22Rv1 (cell line): Measurements from ENCODE around the gene EIF4A2.

Experiments
- ZFX ChIP-seq: fragments of 450-650 bp; IDR thresholded peaks from 2 replicates; pipeline ENCODE4 v1.6.1; 2017; ENCODE audit warnings: antibody characterized with exemption, borderline replicate concordance
- TF ChIP-seq, protein P1 (sequence below): fragments of 450-650 bp; IDR thresholded peaks from 2 replicates; pipeline ENCODE4 v1.5.1; 2017; ENCODE audit warnings: mild to moderate bottlenecking

DNA sequence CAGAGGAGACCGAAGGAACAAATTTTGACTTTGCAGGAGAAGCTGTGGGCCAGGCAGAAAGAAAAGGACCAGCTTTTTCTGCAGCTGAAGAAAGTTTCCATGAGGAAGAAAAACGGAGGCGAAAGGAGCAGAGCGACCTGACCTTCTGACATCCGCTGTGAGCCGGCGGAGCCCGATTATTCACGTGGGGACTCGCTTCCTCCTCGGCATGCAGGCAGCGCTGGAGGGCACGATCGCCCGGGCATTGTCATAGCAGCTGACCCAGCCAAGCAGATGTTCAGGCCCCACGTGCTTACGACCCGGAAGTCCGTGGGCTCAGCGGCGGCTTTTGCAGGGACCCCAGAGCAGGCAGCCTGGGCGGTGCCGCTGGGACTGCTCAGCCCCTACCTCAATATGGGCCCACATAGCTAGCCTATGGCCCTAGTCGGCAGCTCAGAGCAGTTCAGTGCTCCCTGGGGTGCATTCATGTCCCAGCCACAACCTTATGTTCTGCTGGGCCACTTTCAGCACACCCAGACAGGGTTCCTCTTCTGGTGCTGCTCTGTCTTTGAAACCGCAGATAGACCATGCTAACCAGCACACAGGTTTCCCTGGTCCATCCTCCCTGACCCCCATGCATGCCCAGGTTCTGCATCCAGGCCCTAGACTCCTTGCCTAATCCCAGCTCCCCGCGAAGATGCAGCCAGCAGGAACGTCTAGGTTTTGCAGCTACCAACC, 10.5 kb upstream of the EIF4A2 start:
- TF ChIP-seq, protein P1, sequence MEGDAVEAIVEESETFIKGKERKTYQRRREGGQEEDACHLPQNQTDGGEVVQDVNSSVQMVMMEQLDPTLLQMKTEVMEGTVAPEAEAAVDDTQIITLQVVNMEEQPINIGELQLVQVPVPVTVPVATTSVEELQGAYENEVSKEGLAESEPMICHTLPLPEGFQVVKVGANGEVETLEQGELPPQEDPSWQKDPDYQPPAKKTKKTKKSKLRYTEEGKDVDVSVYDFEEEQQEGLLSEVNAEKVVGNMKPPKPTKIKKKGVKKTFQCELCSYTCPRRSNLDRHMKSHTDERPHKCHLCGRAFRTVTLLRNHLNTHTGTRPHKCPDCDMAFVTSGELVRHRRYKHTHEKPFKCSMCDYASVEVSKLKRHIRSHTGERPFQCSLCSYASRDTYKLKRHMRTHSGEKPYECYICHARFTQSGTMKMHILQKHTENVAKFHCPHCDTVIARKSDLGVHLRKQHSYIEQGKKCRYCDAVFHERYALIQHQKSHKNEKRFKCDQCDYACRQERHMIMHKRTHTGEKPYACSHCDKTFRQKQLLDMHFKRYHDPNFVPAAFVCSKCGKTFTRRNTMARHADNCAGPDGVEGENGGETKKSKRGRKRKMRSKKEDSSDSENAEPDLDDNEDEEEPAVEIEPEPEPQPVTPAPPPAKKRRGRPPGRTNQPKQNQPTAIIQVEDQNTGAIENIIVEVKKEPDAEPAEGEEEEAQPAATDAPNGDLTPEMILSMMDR, result no peak
- TF ChIP-seq ZFX, result no peak
